Stimulated activated naive CD8-positive, alpha-beta T cell treated with anti-CD3 and anti-CD28 coated beads, Interleukin-15, Interleukin-2, amounts not matched to agents 100 ng/mL and 50 ng/mL, for 24 hours (primary cell): ENCODE measurements around the gene ATRAID.
"Not testable (repeated sequence)": the region's sequence is repeated elsewhere in the genome, so short reads cannot be mapped to it uniquely, and the experiment has no call there.

ENCODE experiments used
- H3K27ac Mint-ChIP-seq: one replicate; pipeline ENCODE4 v1.8.0; 2021; ENCODE audit warnings: mild to moderate bottlenecking, mixed read lengths
- H3K27me3 Mint-ChIP-seq: one replicate; pipeline ENCODE4 v1.8.0; 2021; ENCODE audit warnings: mixed read lengths
- H3K36me3 Mint-ChIP-seq: one replicate; pipeline ENCODE4 v1.8.0; 2021; ENCODE audit warnings: low read depth, mixed read lengths
- H3K4me1 Mint-ChIP-seq: one replicate; pipeline ENCODE4 v1.8.0; 2021; ENCODE audit warnings: low read depth, mixed read lengths
- H3K4me3 Mint-ChIP-seq: one replicate; pipeline ENCODE4 v1.8.0; 2021; ENCODE audit warnings: mild to moderate bottlenecking, mixed read lengths
- H3K9me3 Mint-ChIP-seq: one replicate; pipeline ENCODE4 v1.8.0; 2021; ENCODE audit warnings: mixed read lengths

Gene ATRAID

GRCh38 chr2:27185331-27186026 lies 26.4 kb upstream of the ATRAID start:
- Mint-ChIP-seq H3K27ac (no peak overlapping the region), H3K36me3 (no peaks in the 10 kb centered on the region), H3K4me3 (no peak overlapping the region), H3K9me3 (no peaks in the 10 kb centered on the region), H3K27me3 (peaks cover 21% of the 10 kb centered on the region), H3K4me1 (no peaks in the 10 kb centered on the region)

DNA sequence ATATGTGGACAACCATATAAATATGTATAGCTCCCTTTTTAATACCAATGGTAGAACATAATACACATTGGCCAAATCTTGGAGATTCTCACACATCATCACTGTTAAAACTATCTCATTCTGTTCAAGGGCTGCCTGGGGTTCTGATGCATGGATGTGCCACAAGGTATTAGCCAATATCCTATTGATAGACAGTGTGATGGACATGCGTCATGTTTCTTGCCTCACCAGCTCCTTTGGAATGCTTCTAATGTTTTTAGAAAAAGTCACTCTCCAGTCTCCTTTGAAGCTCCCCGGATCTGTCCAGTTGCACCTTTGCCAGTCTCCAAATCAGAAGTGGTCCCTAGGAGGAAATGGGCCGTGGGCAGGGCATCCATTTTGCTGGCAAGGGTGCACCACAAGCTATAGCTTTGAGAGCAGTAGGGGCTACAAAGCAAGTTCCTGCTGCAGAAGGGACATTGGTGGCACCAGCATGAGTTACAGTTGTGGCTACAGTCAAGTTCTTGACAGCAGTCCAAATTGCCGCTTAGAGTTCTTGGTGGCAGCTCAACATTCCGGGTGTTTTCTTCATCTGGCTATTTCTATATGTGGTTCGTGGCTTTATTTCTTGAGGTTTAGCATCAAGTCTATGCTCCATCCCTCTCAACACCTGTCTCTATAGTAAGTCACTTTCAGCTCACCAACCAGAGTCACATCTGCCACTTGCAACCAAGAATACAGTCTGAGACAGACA lies 25.1 kb upstream of the ATRAID start:
- Mint-ChIP-seq H3K4me3 (no peak overlapping the region), H3K36me3 (no peaks in the 10 kb centered on the region), H3K4me1 (no peaks in the 10 kb centered on the region), H3K9me3 (no peaks in the 10 kb centered on the region), H3K27ac (no peak overlapping the region), H3K27me3 (peaks cover 11% of the 10 kb centered on the region)

GRCh38 chr2:27189989-27190388 lies 21.9 kb upstream of the ATRAID start:
- Mint-ChIP-seq H3K27ac (no peak overlapping the region), H3K4me3 (no peak overlapping the region), H3K27me3 (no peaks in the 10 kb centered on the region), H3K36me3 (no peaks in the 10 kb centered on the region), H3K4me1 (no peaks in the 10 kb centered on the region), H3K9me3 (no peaks in the 10 kb centered on the region)

DNA sequence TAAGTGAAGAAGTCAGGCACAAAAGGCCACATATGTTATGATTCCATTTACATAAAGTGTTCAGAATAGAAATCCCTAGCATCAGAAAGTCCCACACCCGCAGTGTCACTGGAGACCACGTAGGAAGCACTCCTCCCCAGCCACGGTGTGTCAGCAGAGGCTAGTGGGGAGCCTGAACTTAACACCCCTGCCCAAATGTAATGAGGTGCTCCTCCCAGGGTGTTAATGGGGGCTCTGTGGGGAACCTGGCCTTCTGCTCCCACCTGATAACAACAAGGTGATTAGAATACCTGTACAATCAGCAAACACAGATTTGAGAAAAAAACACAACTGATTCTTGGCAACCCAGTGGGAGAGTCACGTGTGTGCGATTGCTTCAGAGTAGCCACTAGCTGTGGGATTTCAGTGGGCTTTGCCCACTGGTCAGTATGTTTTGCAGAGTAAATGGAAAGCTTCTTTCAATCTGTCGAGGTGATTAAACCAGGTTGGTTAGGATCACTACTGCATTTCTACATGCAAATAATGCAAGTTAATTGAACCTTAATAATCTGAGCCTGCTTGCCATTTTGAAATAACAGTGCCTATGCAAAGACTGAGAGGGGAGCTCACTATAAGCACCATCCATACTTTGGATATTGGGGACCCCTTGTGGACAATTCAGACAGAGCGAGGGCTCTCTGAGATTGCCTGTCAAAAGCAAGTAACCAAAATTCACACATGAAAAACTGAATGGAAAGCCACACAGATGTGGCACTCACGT lies 20.6 kb upstream of the ATRAID start:
- Mint-ChIP-seq H3K4me1 (no peaks in the 10 kb centered on the region), H3K9me3 (no peaks in the 10 kb centered on the region), H3K27ac (no peak overlapping the region), H3K4me3 (no peak overlapping the region), H3K27me3 (no peaks in the 10 kb centered on the region), H3K36me3 (no peaks in the 10 kb centered on the region)

DNA sequence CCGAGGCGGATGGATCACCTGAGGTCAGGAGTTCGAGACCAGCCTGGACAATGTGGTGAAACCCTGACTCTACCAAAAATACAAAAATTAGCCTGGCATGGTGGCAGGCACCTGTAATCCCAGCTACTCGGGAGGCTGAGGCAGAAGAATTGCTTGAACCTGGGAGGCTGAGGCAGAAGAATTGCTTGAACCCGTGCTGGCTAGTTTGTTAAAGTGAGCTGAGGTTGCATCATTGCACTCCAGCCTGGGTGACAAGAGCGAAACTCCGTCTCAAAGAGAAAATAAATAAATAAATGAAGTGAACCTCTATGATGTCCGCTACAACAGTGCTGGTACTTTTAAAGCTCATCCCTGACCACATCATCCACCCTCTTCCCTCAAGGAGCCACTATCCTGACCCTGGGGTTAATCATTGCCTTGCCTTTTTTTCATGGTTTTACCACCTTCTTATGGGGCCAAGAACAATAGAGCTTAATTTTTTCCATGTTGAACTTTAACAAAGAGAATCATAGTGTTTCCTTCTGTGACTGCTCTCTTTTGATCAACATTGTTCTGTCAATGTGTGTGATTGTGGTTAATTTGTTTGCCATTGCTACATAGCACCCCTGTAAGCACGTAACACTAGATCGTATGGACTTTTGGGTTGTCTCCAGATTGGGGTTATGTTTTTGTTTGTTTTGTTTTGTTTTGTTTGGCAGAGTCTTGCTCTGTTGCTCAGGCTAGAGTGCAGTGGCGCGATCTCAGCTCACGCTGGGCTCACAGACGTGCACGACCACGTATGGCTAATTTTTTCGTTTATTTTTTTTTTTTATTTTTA lies 17.1 kb upstream of the ATRAID start:
- Mint-ChIP-seq H3K36me3 (peaks cover 13% of the 10 kb centered on the region), H3K4me3 (no peak overlapping the region), H3K27ac (no peak overlapping the region), H3K27me3 (no peaks in the 10 kb centered on the region), H3K4me1 (no peaks in the 10 kb centered on the region), H3K9me3 (no peaks in the 10 kb centered on the region)

DNA sequence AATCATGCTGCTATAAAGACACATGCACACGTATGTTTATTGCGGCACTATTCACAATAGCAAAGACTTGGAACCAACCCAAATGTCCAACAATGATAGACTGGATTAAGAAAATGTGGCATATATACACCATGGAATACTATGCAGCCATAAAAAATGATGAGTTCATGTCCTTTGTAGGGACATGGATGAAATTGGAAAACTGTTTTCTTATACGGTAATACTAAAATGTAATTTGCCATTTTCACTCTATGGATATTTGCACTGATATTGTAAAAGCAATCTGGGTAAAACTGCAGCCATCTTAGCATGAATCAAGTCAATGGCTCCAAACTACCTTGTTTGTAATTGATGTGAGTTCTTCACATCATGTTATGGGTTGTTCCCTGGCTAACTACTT lies 16.0 kb upstream of the ATRAID start:
- H3K27ac Mint-ChIP-seq, H3K4me3 Mint-ChIP-seq, H3K9me3 Mint-ChIP-seq, H3K27me3 Mint-ChIP-seq, H3K4me1 Mint-ChIP-seq: not testable (repeated sequence)
- H3K36me3 Mint-ChIP-seq, result peaks cover 15% of the 10 kb centered on the region

DNA sequence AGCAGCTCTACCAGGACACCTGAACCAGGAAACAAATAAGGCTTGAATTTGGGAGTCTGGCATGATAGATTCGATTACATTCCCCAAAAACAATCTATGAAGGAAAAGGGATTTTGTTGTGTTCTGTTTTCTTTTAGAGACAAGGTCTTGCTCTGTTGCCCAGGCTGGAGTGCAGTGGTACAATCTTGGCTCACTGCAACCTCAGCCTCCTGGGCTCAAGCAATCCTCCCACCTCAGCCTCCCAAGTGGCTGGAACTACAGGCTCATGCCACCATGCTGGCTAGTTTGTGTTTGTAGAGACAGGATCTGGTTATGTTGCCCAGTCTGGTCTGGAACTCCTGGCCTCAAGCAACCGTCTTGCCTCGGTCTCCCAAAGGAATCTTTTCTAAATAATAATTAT lies 13.8 kb upstream of the ATRAID start:
- H3K4me3 Mint-ChIP-seq, H3K9me3 Mint-ChIP-seq, H3K27me3 Mint-ChIP-seq, H3K4me1 Mint-ChIP-seq, H3K27ac Mint-ChIP-seq: not testable (repeated sequence)
- H3K36me3 Mint-ChIP-seq, result peaks cover 21% of the 10 kb centered on the region

GRCh38 chr2:27198627-27199026 lies 13.2 kb upstream of the ATRAID start:
- Mint-ChIP-seq H3K27ac (no peak overlapping the region), H3K4me3 (no peak overlapping the region), H3K4me1 (no peaks in the 10 kb centered on the region), H3K9me3 (no peaks in the 10 kb centered on the region), H3K27me3 (no peaks in the 10 kb centered on the region), H3K36me3 (peaks cover 27% of the 10 kb centered on the region)

GRCh38 chr2:27199241-27199640 lies 12.6 kb upstream of the ATRAID start:
- Mint-ChIP-seq H3K4me3 (no peak overlapping the region), H3K9me3 (no peaks in the 10 kb centered on the region), H3K27me3 (no peaks in the 10 kb centered on the region), H3K4me1 (no peaks in the 10 kb centered on the region), H3K36me3 (peaks cover 27% of the 10 kb centered on the region), H3K27ac (no peak overlapping the region)

GRCh38 chr2:27201675-27202074 lies 10.2 kb upstream of the ATRAID start:
- Mint-ChIP-seq H3K4me3 (no peak overlapping the region), H3K9me3 (no peaks in the 10 kb centered on the region), H3K4me1 (no peaks in the 10 kb centered on the region), H3K27ac (no peak overlapping the region), H3K27me3 (no peaks in the 10 kb centered on the region), H3K36me3 (peaks cover 49% of the 10 kb centered on the region)

GRCh38 chr2:27202854-27203253 lies 9.0 kb upstream of the ATRAID start:
- Mint-ChIP-seq H3K9me3 (no peaks in the 10 kb centered on the region), H3K4me1 (no peaks in the 10 kb centered on the region), H3K4me3 (no peak overlapping the region), H3K27ac (peak overlapping the region; percentile 0), H3K36me3 (peaks cover 59% of the 10 kb centered on the region), H3K27me3 (no peaks in the 10 kb centered on the region)

GRCh38 chr2:27203741-27204140 lies 8.1 kb upstream of the ATRAID start:
- no peak overlapping the region for H3K4me3 Mint-ChIP-seq
- H3K4me1 Mint-ChIP-seq, result no peaks in the 10 kb centered on the region
- peaks cover 64% of the 10 kb centered on the region for H3K36me3 Mint-ChIP-seq
- H3K27me3 Mint-ChIP-seq, result no peaks in the 10 kb centered on the region
- no peaks in the 10 kb centered on the region for H3K9me3 Mint-ChIP-seq
- H3K27ac Mint-ChIP-seq, result no peak overlapping the region

GRCh38 chr2:27204566-27204965 lies 7.3 kb upstream of the ATRAID start:
- H3K9me3 Mint-ChIP-seq, result no peaks in the 10 kb centered on the region
- peaks cover 65% of the 10 kb centered on the region for H3K36me3 Mint-ChIP-seq
- H3K4me1 Mint-ChIP-seq, result peaks cover 5% of the 10 kb centered on the region
- H3K4me3 Mint-ChIP-seq, result no peak overlapping the region
- no peak overlapping the region for H3K27ac Mint-ChIP-seq
- H3K27me3 Mint-ChIP-seq, result no peaks in the 10 kb centered on the region

DNA sequence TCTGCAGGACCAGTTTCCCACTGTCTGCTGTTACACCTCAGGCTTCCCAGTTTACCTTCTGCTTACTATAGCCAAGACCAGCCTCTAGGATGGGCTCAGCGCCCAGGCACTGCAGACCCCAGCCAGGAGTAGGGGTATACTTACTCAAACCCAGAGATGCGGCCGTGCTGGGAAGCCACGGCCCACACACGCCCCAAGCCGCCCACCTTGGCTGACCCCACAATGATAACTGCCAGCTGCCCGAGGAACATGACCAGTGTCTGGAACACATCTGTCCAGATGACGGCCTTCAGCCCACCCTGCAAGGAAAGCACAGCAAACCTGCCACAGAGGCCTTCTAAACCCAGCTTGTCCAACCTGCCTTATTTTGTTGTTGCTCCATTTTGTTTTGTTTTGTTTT lies 6.6 kb upstream of the ATRAID start:
- Mint-ChIP-seq H3K9me3 (no peaks in the 10 kb centered on the region), H3K27me3 (no peaks in the 10 kb centered on the region), H3K36me3 (peaks cover 67% of the 10 kb centered on the region), H3K4me3 (no peak overlapping the region), H3K27ac (no peak overlapping the region), H3K4me1 (peaks cover 11% of the 10 kb centered on the region)

- Mint-ChIP-seq H3K36me3 (peaks cover 67% of the 10 kb centered on the region), H3K9me3 (no peaks in the 10 kb centered on the region), H3K4me1 (peaks cover 17% of the 10 kb centered on the region), H3K27me3 (no peaks in the 10 kb centered on the region), H3K4me3 (no peak overlapping the region), H3K27ac (no peak overlapping the region)
These were observed 5.5 kb upstream of the ATRAID start for GRCh38 chr2:27206346-27206745.
